Measurements from ENCODE around the gene ATG10. TPM values are rescaled to one million over a fixed set of nuclear protein-coding genes. Genes with fewer than 3 reads are reported as not detected.
"Not testable (repeated sequence)": the region's sequence is repeated elsewhere in the genome, so short reads cannot be mapped to it uniquely, and the experiment has no call there.

The ATG10 gene
- total RNA-seq, 1 donor from 2014 or later, result 8.7 TPM

GRCh38 chr5:82050955-82051354, 79.1 kb downstream of the ATG10 start:
- DNase-seq (ENCODE audit: extremely low spot score, unreplicated experiment), result no peak
- TF ChIP-seq, protein P1, sequence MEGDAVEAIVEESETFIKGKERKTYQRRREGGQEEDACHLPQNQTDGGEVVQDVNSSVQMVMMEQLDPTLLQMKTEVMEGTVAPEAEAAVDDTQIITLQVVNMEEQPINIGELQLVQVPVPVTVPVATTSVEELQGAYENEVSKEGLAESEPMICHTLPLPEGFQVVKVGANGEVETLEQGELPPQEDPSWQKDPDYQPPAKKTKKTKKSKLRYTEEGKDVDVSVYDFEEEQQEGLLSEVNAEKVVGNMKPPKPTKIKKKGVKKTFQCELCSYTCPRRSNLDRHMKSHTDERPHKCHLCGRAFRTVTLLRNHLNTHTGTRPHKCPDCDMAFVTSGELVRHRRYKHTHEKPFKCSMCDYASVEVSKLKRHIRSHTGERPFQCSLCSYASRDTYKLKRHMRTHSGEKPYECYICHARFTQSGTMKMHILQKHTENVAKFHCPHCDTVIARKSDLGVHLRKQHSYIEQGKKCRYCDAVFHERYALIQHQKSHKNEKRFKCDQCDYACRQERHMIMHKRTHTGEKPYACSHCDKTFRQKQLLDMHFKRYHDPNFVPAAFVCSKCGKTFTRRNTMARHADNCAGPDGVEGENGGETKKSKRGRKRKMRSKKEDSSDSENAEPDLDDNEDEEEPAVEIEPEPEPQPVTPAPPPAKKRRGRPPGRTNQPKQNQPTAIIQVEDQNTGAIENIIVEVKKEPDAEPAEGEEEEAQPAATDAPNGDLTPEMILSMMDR (conservative IDR thresholded peaks at IDR 0.05), result no peak
- no peak overlapping the region for H3K27ac Mint-ChIP-seq
- H3K27me3 Mint-ChIP-seq, result no peaks in the 10 kb centered on the region
- H3K36me3 Mint-ChIP-seq, result no peaks in the 10 kb centered on the region
- H3K4me1 Mint-ChIP-seq (ENCODE audit: unreplicated experiment), result peaks cover 5% of the 10 kb centered on the region
- no peak overlapping the region for H3K4me3 Mint-ChIP-seq
- H3K9me3 Mint-ChIP-seq, result no peaks in the 10 kb centered on the region

DNA sequence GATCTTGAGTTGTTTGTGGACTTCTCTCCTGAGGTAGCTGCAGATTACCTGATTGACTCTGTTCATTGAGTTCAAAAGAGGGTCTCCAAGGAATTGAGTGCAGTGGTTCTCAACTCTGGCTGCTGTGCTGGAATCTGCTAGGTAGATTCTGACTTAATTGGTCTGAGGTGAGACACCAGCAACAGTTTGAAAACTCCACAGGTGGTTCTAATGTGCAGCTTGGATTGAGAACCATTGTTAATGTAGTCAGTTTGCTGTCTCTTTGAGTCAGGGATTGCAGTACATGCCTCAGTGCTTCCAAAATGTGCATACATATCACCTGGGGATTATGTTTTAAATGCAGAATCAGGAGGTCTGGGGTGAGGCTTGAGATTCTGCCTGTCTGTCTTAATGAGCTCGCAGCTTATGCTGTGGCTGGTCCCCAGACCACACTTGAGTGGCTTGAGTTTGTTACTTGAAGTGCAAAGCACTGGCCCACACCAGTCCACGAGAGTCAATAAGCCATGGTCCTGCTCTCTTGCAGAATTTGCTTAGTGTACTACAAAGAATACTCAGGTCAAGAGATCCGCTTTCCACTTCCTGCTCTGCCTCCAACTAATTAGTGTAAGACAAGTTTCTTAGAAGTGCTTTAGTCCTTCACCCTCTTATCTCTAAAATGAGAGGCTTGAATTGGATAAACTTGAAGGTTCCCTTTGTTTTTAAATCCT, 82.3 kb downstream of the ATG10 start:
- TF ChIP-seq, protein P1 (conservative IDR thresholded peaks at IDR 0.05), result no peak
- Mint-ChIP-seq H3K4me3 (no peak overlapping the region), H3K9me3 (no peaks in the 10 kb centered on the region), H3K4me1 (ENCODE audit: unreplicated experiment) (peaks cover 5% of the 10 kb centered on the region), H3K27me3 (no peaks in the 10 kb centered on the region), H3K27ac (no peak overlapping the region), H3K36me3 (no peaks in the 10 kb centered on the region)
- no peak for DNase-seq (ENCODE audit: extremely low spot score, unreplicated experiment)

DNA sequence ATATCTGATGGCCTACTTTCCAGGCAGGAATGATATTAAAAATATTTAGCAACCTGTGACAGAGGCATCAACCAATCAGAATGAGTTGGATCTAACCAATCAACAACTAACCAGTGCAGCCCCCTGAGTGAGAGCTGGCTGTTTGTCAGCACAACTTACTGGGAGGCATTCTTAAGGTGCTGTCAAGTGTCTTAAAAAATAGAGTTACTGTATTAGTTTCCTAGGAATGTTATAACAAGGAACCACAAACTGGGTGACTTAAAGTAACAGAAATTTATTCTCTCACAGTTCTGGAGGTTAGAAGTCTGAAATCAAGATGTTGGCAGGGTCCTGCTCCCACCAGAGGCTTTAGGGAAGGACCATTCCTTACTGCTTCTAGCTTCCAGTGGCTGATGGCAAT, 85.2 kb downstream of the ATG10 start:
- Mint-ChIP-seq H3K36me3 (no peaks in the 10 kb centered on the region), H3K4me1 (ENCODE audit: unreplicated experiment) (peaks cover 1% of the 10 kb centered on the region), H3K9me3 (no peaks in the 10 kb centered on the region), H3K27me3 (no peaks in the 10 kb centered on the region), H3K4me3 (no peak overlapping the region), H3K27ac (no peak overlapping the region)
- TF ChIP-seq, protein P1 (conservative IDR thresholded peaks at IDR 0.05), result no peak
- no peak for DNase-seq (ENCODE audit: extremely low spot score, unreplicated experiment)

- H3K27ac Mint-ChIP-seq, result no peak overlapping the region
- DNase-seq (ENCODE audit: extremely low spot score, unreplicated experiment), result no peak
- H3K4me3 Mint-ChIP-seq, result no peak overlapping the region
- no peaks in the 10 kb centered on the region for H3K4me1 Mint-ChIP-seq (ENCODE audit: unreplicated experiment)
- no peaks in the 10 kb centered on the region for H3K9me3 Mint-ChIP-seq
- H3K36me3 Mint-ChIP-seq, result peaks cover 3% of the 10 kb centered on the region
- H3K27me3 Mint-ChIP-seq, result no peaks in the 10 kb centered on the region
- TF ChIP-seq, protein P1 (conservative IDR thresholded peaks at IDR 0.05), result no peak
Measured at GRCh38 chr5:82058710-82059109, 86.9 kb downstream of the ATG10 start.

DNA sequence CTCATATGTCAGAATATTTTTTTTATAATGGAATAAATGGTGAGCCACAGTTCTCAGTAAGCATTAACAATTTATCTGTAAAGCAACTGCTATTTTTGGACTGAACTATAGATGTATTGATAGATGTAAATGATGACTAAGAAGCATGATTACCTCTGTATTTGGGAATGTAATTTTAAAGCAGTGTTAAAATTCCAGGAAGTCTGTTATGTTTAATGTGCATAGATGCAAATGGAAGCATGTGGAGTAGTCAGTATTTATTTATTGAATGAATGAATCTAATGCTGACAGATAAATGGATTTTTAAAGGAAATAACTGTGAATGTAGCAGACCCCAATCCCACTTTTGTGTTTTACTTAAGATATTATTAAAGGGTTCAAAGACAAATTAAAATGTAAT, 95.0 kb downstream of the ATG10 start:
- H3K27ac Mint-ChIP-seq, result no peak overlapping the region
- H3K4me1 Mint-ChIP-seq (ENCODE audit: unreplicated experiment), result no peaks in the 10 kb centered on the region
- no peak overlapping the region for H3K4me3 Mint-ChIP-seq
- peaks cover 3% of the 10 kb centered on the region for H3K36me3 Mint-ChIP-seq
- TF ChIP-seq, protein P1 (conservative IDR thresholded peaks at IDR 0.05), result no peak
- no peaks in the 10 kb centered on the region for H3K27me3 Mint-ChIP-seq
- DNase-seq (ENCODE audit: extremely low spot score, unreplicated experiment), result no peak
- H3K9me3 Mint-ChIP-seq, result no peaks in the 10 kb centered on the region

DNA sequence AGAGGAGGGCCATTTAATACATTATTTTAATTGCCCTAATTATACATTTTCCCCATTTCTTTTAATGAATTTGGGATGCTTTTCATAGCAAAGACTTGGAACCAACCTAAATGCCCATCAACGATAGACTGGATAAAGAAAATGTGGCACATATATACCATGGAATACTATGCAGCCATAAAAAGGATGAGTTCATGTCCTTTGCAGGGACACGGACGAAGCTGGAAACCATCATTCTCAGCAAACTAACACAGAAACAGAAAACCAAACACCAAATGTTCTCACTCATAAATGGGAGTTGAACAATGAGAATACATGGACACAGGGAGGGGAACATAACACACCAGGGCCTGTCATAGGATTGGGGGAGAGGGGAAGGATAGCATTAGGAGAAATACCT, 96.2 kb downstream of the ATG10 start:
- H3K27me3 Mint-ChIP-seq; H3K4me3 Mint-ChIP-seq; H3K27ac Mint-ChIP-seq; DNase-seq (ENCODE audit: extremely low spot score, unreplicated experiment); H3K9me3 Mint-ChIP-seq; H3K36me3 Mint-ChIP-seq; H3K4me1 Mint-ChIP-seq (ENCODE audit: unreplicated experiment): not testable (repeated sequence)
